HG02759 (cell line): Measurements from ENCODE around the gene KCNJ8.

Experiments used
- ATAC-seq: cut with Tn5 transposase; IDR thresholded peaks from one replicate; pipeline ENCODE4 v1.9.1; 2021; ENCODE audit warnings: mild to moderate bottlenecking, moderate library complexity; ENCODE audit not compliant: unreplicated experiment

The KCNJ8 gene

GRCh38 chr12:21718944-21719650 is 55.4 kb downstream of the KCNJ8 start:
- ATAC-seq = no peak

DNA sequence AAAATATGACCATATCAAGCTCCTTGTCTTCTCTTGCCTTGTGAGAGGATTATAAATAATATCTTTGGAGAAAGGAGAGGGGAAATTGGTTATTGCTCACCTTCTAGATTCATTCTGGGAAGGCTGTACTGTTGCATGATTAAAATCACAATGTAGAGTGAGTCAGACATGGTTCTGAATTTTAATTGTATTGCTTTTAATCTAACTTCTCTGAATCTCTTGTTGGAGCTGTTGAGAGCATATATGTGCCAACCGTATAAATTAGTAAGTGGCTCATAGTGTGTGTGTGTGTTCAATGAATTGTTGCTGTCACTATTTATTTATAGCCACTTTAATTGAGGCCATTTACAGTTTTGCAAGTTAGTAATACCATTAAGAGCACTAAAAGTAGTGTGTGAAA is 56.1 kb downstream of the KCNJ8 start:
- ATAC-seq = no peak

GRCh38 chr12:21717767-21718166 is 56.7 kb downstream of the KCNJ8 start:
- ATAC-seq = no peak

DNA sequence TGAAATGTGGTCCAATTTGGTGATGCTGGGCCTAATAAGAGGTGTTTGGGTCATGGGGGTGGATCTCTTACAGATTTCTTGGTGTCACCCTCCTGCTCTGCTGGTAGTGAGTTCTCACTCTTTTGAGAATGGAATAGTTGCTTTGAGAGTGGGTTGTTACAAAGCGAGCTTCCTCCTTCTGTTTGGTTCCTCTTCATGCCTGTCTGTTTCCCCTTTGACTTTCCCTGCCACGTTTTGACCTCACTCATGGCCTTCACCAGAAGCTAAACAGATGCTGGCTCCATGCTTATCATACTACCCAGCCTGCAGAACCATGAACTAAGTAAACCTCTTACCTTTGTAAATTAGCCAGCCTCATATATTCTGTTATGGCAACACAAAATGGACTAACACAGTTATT is 59.1 kb downstream of the KCNJ8 start:
- ATAC-seq = no peak
